ENCODE data around the gene SCAF8.

DNA sequence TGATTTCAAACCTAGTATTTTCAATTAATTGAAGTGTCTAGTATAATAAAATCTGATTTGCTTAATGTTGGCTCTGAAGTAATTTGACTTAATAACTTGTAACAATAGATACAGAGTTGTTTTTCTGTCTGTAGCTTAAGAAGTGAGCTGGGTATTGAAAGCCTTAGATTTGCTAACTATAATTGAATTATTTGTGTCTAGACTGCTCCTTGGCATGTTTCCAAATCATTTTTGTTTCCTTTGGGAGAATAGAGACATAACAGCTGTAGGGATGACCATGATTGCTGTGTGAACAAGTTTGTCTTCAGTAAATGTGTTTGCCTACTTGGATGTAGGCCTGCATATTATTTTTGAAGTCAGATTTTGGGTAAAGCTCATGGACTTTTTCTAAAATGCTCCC, 115.4 kb downstream of the SCAF8 start:
- TF ChIP-seq EZH2 (IDR thresholded peaks at IDR 0.05; ENCODE audit: insufficient read depth, poor library complexity, severe bottlenecking) (no peak), EZH2phosphoT487 (IDR thresholded peaks at IDR 0.05; ENCODE audit: insufficient read depth, low read depth) (no peak)
